K562 (cell line): Measurements from ENCODE around the gene MED15. TPM values are rescaled to one million over a fixed set of nuclear protein-coding genes. Genes with fewer than 3 reads are reported as not detected.

Source experiments
- L3MBTL2 ChIP-seq: fragments of 450-650 bp; IDR thresholded peaks from 2 replicates; pipeline ENCODE4 v1.6.1; 2016; ENCODE audit warnings: mild to moderate bottlenecking, moderate library complexity
- SMAD1 ChIP-seq: fragments of 150-350 bp; IDR thresholded peaks from 2 replicates; pipeline ENCODE4 v1.6.1; 2014; ENCODE audit warnings: low read length, low read depth; ENCODE audit not compliant: partially characterized antibody
- ZNF124 ChIP-seq: sonication (generic); formaldehyde crosslinking; IDR thresholded peaks from 2 replicates; pipeline ENCODE4 v1.8.1; 2022; ENCODE audit warnings: missing genetic modification reagents
- ZNF140 ChIP-seq: fragments of 250-450 bp; sonication (Bioruptor Pico); IDR thresholded peaks from 2 replicates; pipeline ENCODE4 v1.8.0; 2021; ENCODE audit warnings: moderate library complexity, mild to moderate bottlenecking, inconsistent platforms
- polyA plus RNA-seq, 8 experiments: library from polyadenylated mRNA; depleted of rRNA in 4 of 8; stranded (reverse) in 5 of 8; unstranded in 3 of 8; fragments of >200 nt; fragmentation: Nextera tagmentation in 2 of 8; fragmentation: Illumina TruSeq in 1 of 8; extraction: Ambion mirVana in 2 of 8; extraction: Trizol in 1 of 8; gene quantifications; 2 replicates each; pipeline versions ENCODE4 v1.2.1 to v1.2.3, GENCODE V29; 2011 to 2014; ENCODE audit warnings: inconsistent platforms in 1 of 8, missing spikeins in 1 of 8
- total RNA-seq, 7 experiments: library from RNA; depleted of rRNA in 6 of 7; stranded (reverse); fragments of >200 nt in 6 of 7; fragmentation: Illumina TruSeq in 2 of 7; extraction: Trizol in 2 of 7; gene quantifications; 2 replicates each; pipeline versions ENCODE4 v1.2.1 to v1.2.3, GENCODE V29; 2011 to 2021; ENCODE audit warnings: low replicate concordance in 1 of 7
- TF ChIP-seq, protein P1 (sequence below), 2 experiments: fragments of 450-650 bp; IDR thresholded peaks; 2 replicates each; pipeline ENCODE4 v1.6.1; 2018; ENCODE audit warnings: mild to moderate bottlenecking in 2 of 2, low read depth in 1 of 2; ENCODE audit not compliant: partially characterized antibody in 2 of 2
- TF ChIP-seq, protein P2 (sequence below), 3 experiments: fragments of 200-800 bp in 1 of 3; sonication (Bioruptor generic) in 1 of 3; sonication (generic) in 1 of 3; formaldehyde crosslinking in 1 of 3; IDR thresholded peaks; 2 replicates each; pipeline versions ENCODE4 v1.6.1 to v1.8.0; 2016 to 2022; ENCODE audit warnings: mild to moderate bottlenecking in 2 of 3, missing compliant biosample characterization in 2 of 3, missing genetic modification characterization in 2 of 3, missing genetic modification reagents in 1 of 3
- TF ChIP-seq, protein P3 (sequence below): sonication (generic); formaldehyde crosslinking; IDR thresholded peaks from 2 replicates; pipeline ENCODE4 v1.4.0; 2020; ENCODE audit warnings: mild to moderate bottlenecking, missing genetic modification reagents
- TF ChIP-seq, protein P4 (sequence below): fragments of 450-650 bp; IDR thresholded peaks from 2 replicates; pipeline ENCODE4 v1.6.1; 2016; ENCODE audit warnings: borderline replicate concordance
- TF ChIP-seq, protein P5 (sequence below): sonication (generic); formaldehyde crosslinking; IDR thresholded peaks from 2 replicates; pipeline ENCODE4 v1.8.0; 2023; ENCODE audit warnings: missing genetic modification reagents, mild to moderate bottlenecking, borderline replicate concordance

The MED15 gene
- total and polyA plus RNA-seq, 9 of the 15 experiments (the other 6 are each of a cell fraction or from before 2014, with no cell fraction given) = 4.0 to 271 (median 60.1) TPM

DNA sequence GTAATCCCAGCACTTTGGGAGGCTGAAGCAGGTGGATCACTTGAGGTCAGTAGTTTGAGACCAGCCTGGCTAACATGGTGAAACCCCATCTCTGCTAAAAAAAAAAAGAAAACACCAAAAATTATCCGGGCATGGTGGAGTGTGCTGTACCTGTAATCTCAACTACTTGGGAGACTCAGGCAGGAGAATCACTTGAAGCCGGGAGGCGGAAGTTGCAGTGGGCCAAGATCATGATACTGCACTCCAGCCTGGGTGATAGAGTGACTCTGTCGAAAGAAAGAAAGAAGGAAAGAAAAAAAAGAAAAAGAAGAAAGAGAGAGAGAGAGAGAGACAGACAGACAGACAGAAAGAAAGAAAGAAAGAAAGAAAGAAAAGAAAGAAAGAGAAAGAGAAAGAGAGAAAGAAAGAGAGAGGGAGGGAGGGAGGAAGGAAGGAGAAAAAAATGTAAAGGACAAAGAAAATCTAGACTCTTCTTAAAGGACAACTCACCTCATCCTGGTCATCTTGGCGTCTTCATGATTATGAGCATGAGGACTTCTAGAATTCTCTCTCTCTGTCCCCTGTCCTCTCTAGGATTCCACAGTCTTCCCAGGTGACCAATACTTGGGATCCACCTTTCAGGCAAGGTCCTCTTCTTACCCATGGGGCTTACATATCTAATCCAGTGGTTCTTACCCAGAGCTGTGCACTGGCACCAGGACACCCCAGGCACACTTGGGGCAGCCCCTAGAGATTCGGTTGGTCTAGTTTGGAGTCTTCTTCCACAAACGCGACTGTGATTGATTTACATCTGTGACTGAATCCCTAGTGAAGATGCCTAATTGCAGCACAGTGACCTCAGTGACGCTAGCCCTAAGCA lies 120.9 kb downstream of the MED15 start (continued):
- TF ChIP-seq, protein P1, sequence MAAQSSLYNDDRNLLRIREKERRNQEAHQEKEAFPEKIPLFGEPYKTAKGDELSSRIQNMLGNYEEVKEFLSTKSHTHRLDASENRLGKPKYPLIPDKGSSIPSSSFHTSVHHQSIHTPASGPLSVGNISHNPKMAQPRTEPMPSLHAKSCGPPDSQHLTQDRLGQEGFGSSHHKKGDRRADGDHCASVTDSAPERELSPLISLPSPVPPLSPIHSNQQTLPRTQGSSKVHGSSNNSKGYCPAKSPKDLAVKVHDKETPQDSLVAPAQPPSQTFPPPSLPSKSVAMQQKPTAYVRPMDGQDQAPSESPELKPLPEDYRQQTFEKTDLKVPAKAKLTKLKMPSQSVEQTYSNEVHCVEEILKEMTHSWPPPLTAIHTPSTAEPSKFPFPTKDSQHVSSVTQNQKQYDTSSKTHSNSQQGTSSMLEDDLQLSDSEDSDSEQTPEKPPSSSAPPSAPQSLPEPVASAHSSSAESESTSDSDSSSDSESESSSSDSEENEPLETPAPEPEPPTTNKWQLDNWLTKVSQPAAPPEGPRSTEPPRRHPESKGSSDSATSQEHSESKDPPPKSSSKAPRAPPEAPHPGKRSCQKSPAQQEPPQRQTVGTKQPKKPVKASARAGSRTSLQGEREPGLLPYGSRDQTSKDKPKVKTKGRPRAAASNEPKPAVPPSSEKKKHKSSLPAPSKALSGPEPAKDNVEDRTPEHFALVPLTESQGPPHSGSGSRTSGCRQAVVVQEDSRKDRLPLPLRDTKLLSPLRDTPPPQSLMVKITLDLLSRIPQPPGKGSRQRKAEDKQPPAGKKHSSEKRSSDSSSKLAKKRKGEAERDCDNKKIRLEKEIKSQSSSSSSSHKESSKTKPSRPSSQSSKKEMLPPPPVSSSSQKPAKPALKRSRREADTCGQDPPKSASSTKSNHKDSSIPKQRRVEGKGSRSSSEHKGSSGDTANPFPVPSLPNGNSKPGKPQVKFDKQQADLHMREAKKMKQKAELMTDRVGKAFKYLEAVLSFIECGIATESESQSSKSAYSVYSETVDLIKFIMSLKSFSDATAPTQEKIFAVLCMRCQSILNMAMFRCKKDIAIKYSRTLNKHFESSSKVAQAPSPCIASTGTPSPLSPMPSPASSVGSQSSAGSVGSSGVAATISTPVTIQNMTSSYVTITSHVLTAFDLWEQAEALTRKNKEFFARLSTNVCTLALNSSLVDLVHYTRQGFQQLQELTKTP (IDR thresholded peaks at IDR 0.05; ENCODE audit: low read depth in 1 of 2, partially characterized antibody in 2 of 2) = peak in 1 of 2 experiments; percentile 68
- TF ChIP-seq, protein P2, sequence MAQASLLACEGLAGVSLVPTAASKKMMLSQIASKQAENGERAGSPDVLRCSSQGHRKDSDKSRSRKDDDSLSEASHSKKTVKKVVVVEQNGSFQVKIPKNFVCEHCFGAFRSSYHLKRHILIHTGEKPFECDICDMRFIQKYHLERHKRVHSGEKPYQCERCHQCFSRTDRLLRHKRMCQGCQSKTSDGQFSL (CRISPR knock-in tag; IDR thresholded peaks at IDR 0.05) = no peak; the same call in 1 of the 2 replicates
- TF ChIP-seq, protein P2 (tag; IDR thresholded peaks at IDR 0.05) = no peak
- TF ChIP-seq ZNF140 (no peak), L3MBTL2 (no peak), SMAD1 (no peak), ZNF124 (CRISPR knock-in tag) (no peak)
- TF ChIP-seq, protein P3, sequence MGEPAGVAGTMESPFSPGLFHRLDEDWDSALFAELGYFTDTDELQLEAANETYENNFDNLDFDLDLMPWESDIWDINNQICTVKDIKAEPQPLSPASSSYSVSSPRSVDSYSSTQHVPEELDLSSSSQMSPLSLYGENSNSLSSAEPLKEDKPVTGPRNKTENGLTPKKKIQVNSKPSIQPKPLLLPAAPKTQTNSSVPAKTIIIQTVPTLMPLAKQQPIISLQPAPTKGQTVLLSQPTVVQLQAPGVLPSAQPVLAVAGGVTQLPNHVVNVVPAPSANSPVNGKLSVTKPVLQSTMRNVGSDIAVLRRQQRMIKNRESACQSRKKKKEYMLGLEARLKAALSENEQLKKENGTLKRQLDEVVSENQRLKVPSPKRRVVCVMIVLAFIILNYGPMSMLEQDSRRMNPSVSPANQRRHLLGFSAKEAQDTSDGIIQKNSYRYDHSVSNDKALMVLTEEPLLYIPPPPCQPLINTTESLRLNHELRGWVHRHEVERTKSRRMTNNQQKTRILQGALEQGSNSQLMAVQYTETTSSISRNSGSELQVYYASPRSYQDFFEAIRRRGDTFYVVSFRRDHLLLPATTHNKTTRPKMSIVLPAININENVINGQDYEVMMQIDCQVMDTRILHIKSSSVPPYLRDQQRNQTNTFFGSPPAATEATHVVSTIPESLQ (CRISPR knock-in tag) = no peak
- TF ChIP-seq, protein P4, sequence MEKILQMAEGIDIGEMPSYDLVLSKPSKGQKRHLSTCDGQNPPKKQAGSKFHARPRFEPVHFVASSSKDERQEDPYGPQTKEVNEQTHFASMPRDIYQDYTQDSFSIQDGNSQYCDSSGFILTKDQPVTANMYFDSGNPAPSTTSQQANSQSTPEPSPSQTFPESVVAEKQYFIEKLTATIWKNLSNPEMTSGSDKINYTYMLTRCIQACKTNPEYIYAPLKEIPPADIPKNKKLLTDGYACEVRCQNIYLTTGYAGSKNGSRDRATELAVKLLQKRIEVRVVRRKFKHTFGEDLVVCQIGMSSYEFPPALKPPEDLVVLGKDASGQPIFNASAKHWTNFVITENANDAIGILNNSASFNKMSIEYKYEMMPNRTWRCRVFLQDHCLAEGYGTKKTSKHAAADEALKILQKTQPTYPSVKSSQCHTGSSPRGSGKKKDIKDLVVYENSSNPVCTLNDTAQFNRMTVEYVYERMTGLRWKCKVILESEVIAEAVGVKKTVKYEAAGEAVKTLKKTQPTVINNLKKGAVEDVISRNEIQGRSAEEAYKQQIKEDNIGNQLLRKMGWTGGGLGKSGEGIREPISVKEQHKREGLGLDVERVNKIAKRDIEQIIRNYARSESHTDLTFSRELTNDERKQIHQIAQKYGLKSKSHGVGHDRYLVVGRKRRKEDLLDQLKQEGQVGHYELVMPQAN = no peak; the same call in 1 of the 2 replicates
- TF ChIP-seq, protein P5, sequence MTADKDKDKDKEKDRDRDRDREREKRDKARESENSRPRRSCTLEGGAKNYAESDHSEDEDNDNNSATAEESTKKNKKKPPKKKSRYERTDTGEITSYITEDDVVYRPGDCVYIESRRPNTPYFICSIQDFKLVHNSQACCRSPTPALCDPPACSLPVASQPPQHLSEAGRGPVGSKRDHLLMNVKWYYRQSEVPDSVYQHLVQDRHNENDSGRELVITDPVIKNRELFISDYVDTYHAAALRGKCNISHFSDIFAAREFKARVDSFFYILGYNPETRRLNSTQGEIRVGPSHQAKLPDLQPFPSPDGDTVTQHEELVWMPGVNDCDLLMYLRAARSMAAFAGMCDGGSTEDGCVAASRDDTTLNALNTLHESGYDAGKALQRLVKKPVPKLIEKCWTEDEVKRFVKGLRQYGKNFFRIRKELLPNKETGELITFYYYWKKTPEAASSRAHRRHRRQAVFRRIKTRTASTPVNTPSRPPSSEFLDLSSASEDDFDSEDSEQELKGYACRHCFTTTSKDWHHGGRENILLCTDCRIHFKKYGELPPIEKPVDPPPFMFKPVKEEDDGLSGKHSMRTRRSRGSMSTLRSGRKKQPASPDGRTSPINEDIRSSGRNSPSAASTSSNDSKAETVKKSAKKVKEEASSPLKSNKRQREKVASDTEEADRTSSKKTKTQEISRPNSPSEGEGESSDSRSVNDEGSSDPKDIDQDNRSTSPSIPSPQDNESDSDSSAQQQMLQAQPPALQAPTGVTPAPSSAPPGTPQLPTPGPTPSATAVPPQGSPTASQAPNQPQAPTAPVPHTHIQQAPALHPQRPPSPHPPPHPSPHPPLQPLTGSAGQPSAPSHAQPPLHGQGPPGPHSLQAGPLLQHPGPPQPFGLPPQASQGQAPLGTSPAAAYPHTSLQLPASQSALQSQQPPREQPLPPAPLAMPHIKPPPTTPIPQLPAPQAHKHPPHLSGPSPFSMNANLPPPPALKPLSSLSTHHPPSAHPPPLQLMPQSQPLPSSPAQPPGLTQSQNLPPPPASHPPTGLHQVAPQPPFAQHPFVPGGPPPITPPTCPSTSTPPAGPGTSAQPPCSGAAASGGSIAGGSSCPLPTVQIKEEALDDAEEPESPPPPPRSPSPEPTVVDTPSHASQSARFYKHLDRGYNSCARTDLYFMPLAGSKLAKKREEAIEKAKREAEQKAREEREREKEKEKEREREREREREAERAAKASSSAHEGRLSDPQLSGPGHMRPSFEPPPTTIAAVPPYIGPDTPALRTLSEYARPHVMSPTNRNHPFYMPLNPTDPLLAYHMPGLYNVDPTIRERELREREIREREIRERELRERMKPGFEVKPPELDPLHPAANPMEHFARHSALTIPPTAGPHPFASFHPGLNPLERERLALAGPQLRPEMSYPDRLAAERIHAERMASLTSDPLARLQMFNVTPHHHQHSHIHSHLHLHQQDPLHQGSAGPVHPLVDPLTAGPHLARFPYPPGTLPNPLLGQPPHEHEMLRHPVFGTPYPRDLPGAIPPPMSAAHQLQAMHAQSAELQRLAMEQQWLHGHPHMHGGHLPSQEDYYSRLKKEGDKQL (CRISPR knock-in tag) = no peak
